Peyer's patch (tissue), 4 donors: Measurements from ENCODE around the gene TMEM45A. TPM values are rescaled to one million over a fixed set of nuclear protein-coding genes. Genes with fewer than 3 reads are reported as not detected.

ENCODE experiments used
- DNase-seq, 3 donors: peaks; one replicate each; pipeline ENCODE4 v3.0.0-alpha.2; 2017 to 2019
- H3K27ac ChIP-seq, 4 donors: fragments of 200-600 bp; sonication (generic); one replicate each; pipeline ENCODE4 v1.5.1; 2016 to 2019
- H3K27me3 ChIP-seq, 2 donors: fragments of 200-600 bp; sonication (generic); one replicate each; pipeline ENCODE4 v1.5.1; 2019
- H3K36me3 ChIP-seq, 3 donors: fragments of 200-600 bp; sonication (generic); one replicate each; pipeline ENCODE4 v1.5.1; 2016 to 2019
- H3K4me1 ChIP-seq, 4 donors: fragments of 200-600 bp; sonication (generic); one replicate each; pipeline ENCODE4 v1.5.1; 2016 to 2019
- H3K4me3 ChIP-seq, 4 donors: fragments of 200-600 bp; sonication (generic); 1 replicate in 3 of 4; 2 replicates in 1 of 4; pipeline ENCODE4 v1.5.1; 2016 to 2019; ENCODE audit warnings: mild to moderate bottlenecking in 1 of 4
- H3K9me3 ChIP-seq, 4 donors: fragments of 200-600 bp; sonication (generic); one replicate each; pipeline ENCODE4 v1.5.1; 2016 to 2019; ENCODE audit warnings: mild to moderate bottlenecking in 1 of 4
- CTCF ChIP-seq, 6 experiments: fragments of 450-650 bp in 4 of 6; fragments of 200-600 bp in 2 of 6; sonication (generic) in 1 of 6; IDR thresholded peaks; one replicate each; pipeline ENCODE4 v1.5.1; 2017 to 2019; ENCODE audit warnings: antibody characterized with exemption in 6 of 6, mild to moderate bottlenecking in 3 of 6, moderate library complexity in 1 of 6
- POLR2A ChIP-seq, 2 donors: fragments of 450-650 bp; IDR thresholded peaks; one replicate each; pipeline ENCODE4 v1.5.1; 2017; ENCODE audit warnings: antibody characterized with exemption in 2 of 2, mild to moderate bottlenecking in 2 of 2, moderate library complexity in 2 of 2
- total RNA-seq, 4 donors: library from RNA; depleted of rRNA; stranded (reverse); fragments of >200 nt; gene quantifications; one replicate each; pipeline ENCODE4 v1.1.0, GENCODE V29; 2016

Gene TMEM45A
- total RNA-seq, 4 donors from 2014 or later: 0.66 to 5.3 (median 4.7) TPM; not detected in 1

- H3K4me1 ChIP-seq: peaks cover 0 to 5% (median 0%) of the 10 kb centered on the region in 4 donors
- no peak for TF ChIP-seq CTCF (IDR thresholded peaks at IDR 0.05)
- TF ChIP-seq POLR2A (IDR thresholded peaks at IDR 0.05): peak in 1 of 2 donors; percentile 8
- no peaks in the 10 kb centered on the region for H3K9me3 ChIP-seq
- H3K4me3 ChIP-seq: peak overlapping the region in 3 of 4 donors; percentile 27 to 61 (median 49)
- DNase-seq: no peak
- H3K27ac ChIP-seq: peak overlapping the region in 3 of 4 donors; percentile 56 to 82 (median 78)
- no peaks in the 10 kb centered on the region for H3K27me3 ChIP-seq
- H3K36me3 ChIP-seq: no peaks in the 10 kb centered on the region
Measured at GRCh38 chr3:100609963-100610362, 117.5 kb downstream of the TMEM45A start.

GRCh38 chr3:100611221-100611620, 118.8 kb downstream of the TMEM45A start:
- Histone ChIP-seq H3K4me3 (peak overlapping the region in 2 of 4 donors; percentile 49 to 61), H3K27ac (peak overlapping the region in 2 of 4 donors; percentile 78 to 82), H3K9me3 (no peaks in the 10 kb centered on the region), H3K36me3 (no peaks in the 10 kb centered on the region), H3K4me1 (peaks cover 0 to 9% (median 0%) of the 10 kb centered on the region in 4 donors), H3K27me3 (no peaks in the 10 kb centered on the region)
- TF ChIP-seq CTCF (IDR thresholded peaks at IDR 0.05) (no peak), POLR2A (IDR thresholded peaks at IDR 0.05) (no peak)
- no peak for DNase-seq

- Histone ChIP-seq H3K4me3 (peak overlapping the region in 2 of 4 donors; percentile 33 to 49), H3K36me3 (no peaks in the 10 kb centered on the region), H3K4me1 (peaks cover 0 to 5% (median 0%) of the 10 kb centered on the region in 4 donors), H3K9me3 (no peaks in the 10 kb centered on the region), H3K27me3 (no peaks in the 10 kb centered on the region), H3K27ac (peak overlapping the region in 3 of 4 donors; percentile 40 to 79 (median 78))
- TF ChIP-seq CTCF (IDR thresholded peaks at IDR 0.05) (no peak), POLR2A (IDR thresholded peaks at IDR 0.05) (peak in 1 of 2 donors; percentile 36)
- DNase-seq: no peak
Measured at GRCh38 chr3:100613721-100614390, 121.4 kb downstream of the TMEM45A start.

GRCh38 chr3:100614941-100615340, 122.5 kb downstream of the TMEM45A start:
- no peak for DNase-seq
- Histone ChIP-seq H3K4me1 (peaks cover 0 to 5% (median 0%) of the 10 kb centered on the region in 4 donors), H3K27ac (peak overlapping the region in 1 of 4 donors; percentile 12), H3K9me3 (no peaks in the 10 kb centered on the region), H3K27me3 (no peaks in the 10 kb centered on the region), H3K36me3 (no peaks in the 10 kb centered on the region), H3K4me3 (peak overlapping the region in 2 of 4 donors; percentile 2 to 49)
- TF ChIP-seq POLR2A (IDR thresholded peaks at IDR 0.05) (no peak), CTCF (IDR thresholded peaks at IDR 0.05) (no peak)

DNA sequence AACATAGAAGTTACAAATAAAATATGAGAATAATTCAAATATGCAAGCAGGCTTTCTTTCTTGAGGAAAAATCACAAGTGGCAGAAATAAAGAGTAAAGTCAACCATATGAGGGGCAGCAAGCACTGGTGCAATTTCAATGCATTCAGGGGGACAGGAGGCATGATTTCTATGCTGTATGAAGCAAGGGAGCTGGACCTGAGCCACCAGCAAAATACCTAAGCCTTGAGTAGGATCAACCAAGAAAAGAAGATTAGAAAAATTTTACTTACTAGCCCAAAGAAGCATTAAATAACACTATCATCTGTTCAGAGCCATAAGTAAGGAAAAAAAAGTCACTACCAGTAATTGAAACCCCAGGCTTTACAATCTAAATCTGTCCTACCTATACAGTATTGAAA, 123.3 kb downstream of the TMEM45A start:
- peaks cover 0 to 5% (median 0%) of the 10 kb centered on the region in 4 donors for H3K4me1 ChIP-seq
- no peaks in the 10 kb centered on the region for H3K27me3 ChIP-seq
- TF ChIP-seq CTCF (IDR thresholded peaks at IDR 0.05) (no peak), POLR2A (IDR thresholded peaks at IDR 0.05) (no peak)
- DNase-seq: no peak
- no peak overlapping the region for H3K27ac ChIP-seq
- H3K36me3 ChIP-seq: no peaks in the 10 kb centered on the region
- H3K4me3 ChIP-seq: no peak overlapping the region
- no peaks in the 10 kb centered on the region for H3K9me3 ChIP-seq
